H1 (cell line): ENCODE results near the gene ARSB. TPM values are rescaled to one million over a fixed set of nuclear protein-coding genes. Genes with fewer than 3 reads are reported as not detected.

Experiments
- CTCF ChIA-PET: fragments of 300-600 bp; sonication (Branson Sonifier 250); formaldehyde crosslinking; loops from one replicate; lab custom pipeline; 2021; ENCODE audit not compliant: partially characterized antibody; lab: Charles Lee
- POLR2A ChIA-PET: fragments of 300-600 bp; sonication (Branson Sonifier 250); formaldehyde crosslinking; loops from one replicate; lab custom pipeline; 2021; ENCODE audit warnings: inconsistent platforms; ENCODE audit not compliant: partially characterized antibody; lab: Charles Lee
- DNase-seq, 2 experiments: peaks; one replicate each; pipeline versions ENCODE4 v3.0.0 to v3.0.0-alpha.2; 2010 to 2022; ENCODE audit warnings: low spot score in 2 of 2, low read depth in 1 of 2, mixed read lengths in 1 of 2
- FAIRE-seq: peaks from 2 replicates; lab custom pipeline; 2011; peaks lifted over from hg19 to GRCh38; lab: Jason Lieb, UNC
- H2AFZ ChIP-seq: 2 replicates; pipeline ENCODE4 v1.8.1; 2012; ENCODE audit warnings: low read length, inconsistent platforms
- H2AK5ac ChIP-seq: 2 replicates; pipeline ENCODE4 v1.6.1; 2013; ENCODE audit warnings: low read depth, low read length
- H2BK120ac ChIP-seq: replicated peaks from 2 replicates; pipeline ENCODE3; 2013; ENCODE audit warnings: low read depth, low read length, inconsistent platforms
- H2BK12ac ChIP-seq: 2 replicates; pipeline ENCODE4 v1.6.1; 2013; ENCODE audit warnings: low read depth, low read length
- H2BK15ac ChIP-seq: 2 replicates; pipeline ENCODE4 v1.6.1; 2013; ENCODE audit warnings: low read length
- H2BK20ac ChIP-seq: 2 replicates; pipeline ENCODE4 v1.6.1; 2013; ENCODE audit warnings: low read length
- H2BK5ac ChIP-seq: 2 replicates; pipeline ENCODE4 v1.6.1; 2013; ENCODE audit warnings: low read depth, low read length
- H3K14ac ChIP-seq: 2 replicates; pipeline ENCODE4 v1.6.1; 2013; ENCODE audit warnings: inconsistent platforms; ENCODE audit not compliant: insufficient read length
- H3K18ac ChIP-seq: 2 replicates; pipeline ENCODE4 v1.6.1; 2013; ENCODE audit warnings: low read length; ENCODE audit errors: extremely low read depth
- H3K23ac ChIP-seq: 2 replicates; pipeline ENCODE4 v1.6.1; 2013; ENCODE audit warnings: inconsistent platforms; ENCODE audit not compliant: insufficient read length
- H3K23me2 ChIP-seq: 2 replicates; pipeline ENCODE4 v1.6.1; 2013; ENCODE audit warnings: low read depth, low read length
- H3K27ac ChIP-seq: 2 replicates; pipeline ENCODE4 v1.6.1; 2011; ENCODE audit warnings: low read depth, low read length, inconsistent platforms
- H3K27me3 ChIP-seq, 4 experiments: replicated peaks in 1 of 4; 1 replicate in 1 of 4; 2 replicates in 3 of 4; pipeline versions ENCODE4 v1.6.1 to v1.8.1; 2011 to 2013; ENCODE audit warnings: low read length in 3 of 4, mild to moderate bottlenecking in 3 of 4, inconsistent platforms in 2 of 4, mixed read lengths in 2 of 4, moderate library complexity in 1 of 4; ENCODE audit not compliant: control insufficient read depth in 3 of 4, insufficient read depth in 3 of 4; ENCODE audit errors: extremely low read depth in 1 of 4
- H3K36me3 ChIP-seq, 4 experiments: 2 replicates each; pipeline versions ENCODE4 v1.6.1 to v1.8.1; 2011 to 2013; ENCODE audit warnings: mild to moderate bottlenecking in 4 of 4, low read length in 3 of 4, moderate library complexity in 2 of 4, control low read depth in 1 of 4, inconsistent platforms in 1 of 4; ENCODE audit not compliant: insufficient read depth in 4 of 4, control insufficient read depth in 2 of 4
- H3K4ac ChIP-seq: replicated peaks from 2 replicates; pipeline ENCODE3; 2013; ENCODE audit warnings: low read length, low read depth, mixed read lengths, inconsistent platforms; ENCODE audit not compliant: insufficient read length
- H3K4me1 ChIP-seq, 4 experiments: replicated peaks in 1 of 4; 1 replicate in 1 of 4; 2 replicates in 3 of 4; pipeline versions ENCODE4 v1.6.1 to v1.8.1; 2011 to 2013; ENCODE audit warnings: low read length in 3 of 4, inconsistent platforms in 2 of 4, mixed read lengths in 1 of 4; ENCODE audit not compliant: insufficient read depth in 4 of 4, control insufficient read depth in 3 of 4
- H3K4me2 ChIP-seq, 2 experiments: 2 replicates each; pipeline versions ENCODE4 v1.6.1 to v1.8.1; 2011 to 2013; ENCODE audit warnings: low read depth in 2 of 2, low read length in 2 of 2, control low read depth in 1 of 2, inconsistent platforms in 1 of 2, mild to moderate bottlenecking in 1 of 2; ENCODE audit not compliant: insufficient read depth in 1 of 2
- H3K4me3 ChIP-seq, 4 experiments: fragments of 200-600, 300-600 bp in 1 of 4; sonication (generic), shearing (Covaris generic), sonication (Bioruptor Twin) in 1 of 4; 2 replicates each; pipeline versions ENCODE4 v1.5.1 to v1.8.1; 2011 to 2016; ENCODE audit warnings: low read length in 4 of 4, low read depth in 3 of 4, control low read depth in 2 of 4, inconsistent platforms in 2 of 4, mild to moderate bottlenecking in 2 of 4, mixed read lengths in 1 of 4, moderate library complexity in 1 of 4; ENCODE audit not compliant: insufficient read depth in 2 of 4; ENCODE audit errors: extremely low read depth in 1 of 4
- H3K56ac ChIP-seq: replicated peaks from 2 replicates; pipeline ENCODE3; 2013; ENCODE audit warnings: low read depth, mild to moderate bottlenecking, mixed read lengths, low read length, inconsistent platforms; ENCODE audit not compliant: insufficient read length
- H3K79me1 ChIP-seq: 2 replicates; pipeline ENCODE4 v1.6.1; 2013; ENCODE audit warnings: low read depth, low read length, control low read depth
- H3K79me2 ChIP-seq, 2 experiments: 2 replicates each; pipeline versions ENCODE4 v1.6.1 to v1.8.1; 2012 to 2013; ENCODE audit warnings: low read length in 2 of 2, mild to moderate bottlenecking in 2 of 2, inconsistent platforms in 1 of 2; ENCODE audit not compliant: insufficient read depth in 2 of 2, control insufficient read depth in 1 of 2
- H3K9ac ChIP-seq, 4 experiments: replicated peaks in 1 of 4; 1 replicate in 1 of 4; 2 replicates in 3 of 4; pipeline versions ENCODE4 v1.6.1 to v1.8.1; 2011 to 2013; ENCODE audit warnings: low read depth in 3 of 4, low read length in 3 of 4, control low read depth in 2 of 4, mild to moderate bottlenecking in 2 of 4, moderate library complexity in 2 of 4, inconsistent platforms in 1 of 4; ENCODE audit errors: extremely low read depth in 1 of 4
- H3K9me3 ChIP-seq, 2 experiments: 2 replicates each; pipeline versions ENCODE4 v1.6.1 to v1.8.1; 2012 to 2013; ENCODE audit warnings: mild to moderate bottlenecking in 2 of 2, moderate library complexity in 2 of 2, control low read depth in 1 of 2, inconsistent platforms in 1 of 2, low read depth in 1 of 2, low read length in 1 of 2, mixed read lengths in 1 of 2; ENCODE audit not compliant: insufficient read depth in 2 of 2
- H4K20me1 ChIP-seq, 2 experiments: replicated peaks in 1 of 2; 2 replicates each; pipeline versions ENCODE3 to v1.8.1; 2011 to 2013; ENCODE audit warnings: inconsistent platforms in 2 of 2, low read length in 2 of 2, mild to moderate bottlenecking in 1 of 2; ENCODE audit not compliant: insufficient read depth in 2 of 2, control insufficient read depth in 1 of 2
- H4K5ac ChIP-seq: 2 replicates; pipeline ENCODE4 v1.6.1; 2013; ENCODE audit warnings: low read length, low read depth, mixed read lengths, inconsistent platforms; ENCODE audit not compliant: insufficient read length
- H4K8ac ChIP-seq: 2 replicates; pipeline ENCODE4 v1.8.0; 2013; ENCODE audit warnings: mild to moderate bottlenecking, moderate library complexity, low read length, inconsistent platforms; ENCODE audit not compliant: insufficient read depth; ENCODE audit errors: extremely low read depth
- H4K91ac ChIP-seq: replicated peaks from 2 replicates; pipeline ENCODE3; 2013; ENCODE audit warnings: low read length, mixed read lengths, inconsistent platforms; ENCODE audit not compliant: insufficient read length
- ASH2L ChIP-seq: fragments of 200-600, 300-600 bp; sonication (generic); IDR thresholded peaks from one replicate; pipeline ENCODE4 v1.7.1; 2017; ENCODE audit warnings: low read length
- ATF2 ChIP-seq: IDR thresholded peaks from 2 replicates; pipeline ENCODE4 v1.6.1; 2012; ENCODE audit warnings: low read length, inconsistent platforms
- CHD1 ChIP-seq: IDR thresholded peaks from 2 replicates; pipeline ENCODE4 v1.6.1; 2012; ENCODE audit warnings: low read depth, low read length, improper control_type of control experiment
- EZH2 ChIP-seq: fragments of 200-600 bp; sonication (generic); IDR thresholded peaks from 2 replicates; pipeline ENCODE4 v1.7.1; 2012; ENCODE audit warnings: low read depth, mild to moderate bottlenecking, moderate library complexity, low read length, inconsistent platforms; ENCODE audit not compliant: severe bottlenecking
- GABPA ChIP-seq: IDR thresholded peaks from 2 replicates; pipeline ENCODE4 v1.6.1; 2011; ENCODE audit warnings: mild to moderate bottlenecking, low read length, moderate library complexity, borderline replicate concordance; ENCODE audit not compliant: insufficient read depth
- GTF2F1 ChIP-seq: IDR thresholded peaks from 2 replicates; pipeline ENCODE4 v1.6.1; 2012; ENCODE audit warnings: low read depth, low read length, improper control_type of control experiment, borderline replicate concordance
- HDAC2 ChIP-seq, 2 experiments: fragments of 300-600 bp in 1 of 2; sonication (generic) in 1 of 2; IDR thresholded peaks; 2 replicates each; pipeline ENCODE4 v1.6.1; 2011 to 2012; ENCODE audit warnings: low read depth in 2 of 2, low read length in 2 of 2, mild to moderate bottlenecking in 2 of 2, moderate library complexity in 2 of 2, borderline replicate concordance in 1 of 2, inconsistent platforms in 1 of 2
- HDAC6 ChIP-seq: IDR thresholded peaks from one replicate; pipeline ENCODE4 v1.7.1; 2012; ENCODE audit warnings: low read depth, mild to moderate bottlenecking, inconsistent platforms, low read length, moderate library complexity
- POLR2A ChIP-seq, 2 experiments: IDR thresholded peaks; 1 replicate in 1 of 2; 2 replicates in 1 of 2; pipeline ENCODE4 v1.6.1; 2011; ENCODE audit warnings: low read depth in 2 of 2, low read length in 2 of 2, mild to moderate bottlenecking in 2 of 2; ENCODE audit errors: control extremely low read depth in 1 of 2
- RXRA ChIP-seq: IDR thresholded peaks from 2 replicates; pipeline ENCODE4 v1.6.1; 2011; ENCODE audit warnings: low read depth, mild to moderate bottlenecking, low read length, moderate library complexity; ENCODE audit not compliant: insufficient read depth
- SIRT6 ChIP-seq: IDR thresholded peaks from one replicate; pipeline ENCODE4 v1.7.1; 2012; ENCODE audit warnings: low read length, inconsistent platforms
- WGBS, 2 experiments: shearing (Covaris generic) in 1 of 2; methylation state at CpG; one replicate each; pipeline versions ENCODE4 v1.1.6 to v1.1.7; 2013 to 2015; ENCODE audit warnings: low lambda C conversion rate in 2 of 2, mixed read lengths in 2 of 2, inconsistent platforms in 1 of 2, low coverage in 1 of 2, missing lambda C conversion rate in 1 of 2; ENCODE audit not compliant: insufficient replicate concordance in 2 of 2, insufficient coverage in 1 of 2, insufficient read length in 1 of 2; ENCODE audit errors: extremely low coverage in 1 of 2, missing lambda C conversion rate in 1 of 2; 5-methylcytosine and 5-hydroxymethylcytosine counted together
- polyA plus RNA-seq, 7 experiments: library from polyadenylated mRNA; depleted of rRNA in 3 of 7; stranded (reverse) in 5 of 7; unstranded in 2 of 7; fragments of >200 nt in 5 of 7; fragments of 200-250 nt in 2 of 7; gene quantifications; 1 replicate in 5 of 7; 2 replicates in 1 of 7; 4 replicates in 1 of 7; pipeline versions ENCODE4 v1.2.1 to v1.2.3, GENCODE V29; 2011 to 2013; ENCODE audit warnings: missing spikeins in 2 of 7, mixed read lengths in 2 of 7
- total RNA-seq: library from RNA; stranded (reverse); fragmentation: NEBNext Ultra II Directional; extraction: Animal tissue kit (Norgen Biotek cat#: 25700); gene quantifications from 2 replicates; pipeline ENCODE4 v1.2.1, GENCODE V29; 2021

Gene ARSB
- total and polyA plus RNA-seq, 2 of the 8 experiments (the other 6 are each of a cell fraction or from before 2014, with no cell fraction given) = 6.4 to 13.9 TPM

GRCh38 chr5:78841767-78842166 lies 143.3 kb downstream of the ARSB start:
- Histone ChIP-seq H2BK15ac (no peak overlapping the region), H3K79me2 (no peaks in the 10 kb centered on the region), H4K5ac (no peak overlapping the region), H3K56ac (no peak overlapping the region), H4K91ac (no peak overlapping the region), H3K23ac (no peak overlapping the region), H3K9ac (no peak overlapping the region), H4K20me1 (no peaks in the 10 kb centered on the region), H3K27ac (no peak overlapping the region), H3K4ac (no peak overlapping the region), H2AFZ (no peak overlapping the region), H3K18ac (no peak overlapping the region), H2BK12ac (no peak overlapping the region), H2BK20ac (no peak overlapping the region), H3K79me1 (no peaks in the 10 kb centered on the region), H2AK5ac (no peak overlapping the region), H2BK5ac (no peak overlapping the region), H4K8ac (no peak overlapping the region), H3K23me2 (no peaks in the 10 kb centered on the region), H3K27me3 (no peaks in the 10 kb centered on the region), H2BK120ac (no peak overlapping the region), H3K14ac (no peak overlapping the region), H3K4me2 (no peak overlapping the region), H3K4me1 (no peaks in the 10 kb centered on the region), H3K4me3 (no peak overlapping the region), H3K9me3 (no peaks in the 10 kb centered on the region), H3K36me3 (no peaks in the 10 kb centered on the region)
- DNase-seq (no peak), FAIRE-seq (no peak)
- POLR2A ChIA-PET = no interaction called here
- TF ChIP-seq ATF2 (no peak), HDAC6 (no peak), HDAC2 (IDR thresholded peaks at IDR 0.05; ENCODE audit: borderline replicate concordance in 1 of 2, low read depth in 2 of 2, low read length in 2 of 2) (no peak), POLR2A (IDR thresholded peaks at IDR 0.05; ENCODE audit: control extremely low read depth in 1 of 2, low read depth in 2 of 2, low read length in 2 of 2) (no peak), GTF2F1 (no peak), GABPA (no peak), RXRA (no peak), CHD1 (no peak), SIRT6 (no peak), EZH2 (no peak), ASH2L (no peak)
- WGBS, 2 experiments = 92% methylated on average over 2 of the region's 2 CpGs; no CpG with 5 or more reads in 1 of the 2 experiments
- CTCF ChIA-PET = interaction anchor here (1.5 kb wide), 1 partner anchor 10 kb away, joined by 5 read pairs; no protein-coding TSS in a partner anchor
